ENCODE measurements around the gene MED13L.

- TF ChIP-seq CTCF (IDR thresholded peaks at IDR 0.05) (no peak), POLR2A (IDR thresholded peaks at IDR 0.05) (no peak)
Observed at GRCh38 chr12:115945491-115945885, 332.0 kb downstream of the MED13L start.
